Measurements from ENCODE around the gene CDX1. TPM values are rescaled to one million over a fixed set of nuclear protein-coding genes. Genes with fewer than 3 reads are reported as not detected.
A peak's percentile ranks its signal among the peaks of the same experiment; 100 is the strongest.

The CDX1 gene
- total RNA-seq, 4 donors from 2014 or later: 1.5 TPM; not detected in 3

DNA sequence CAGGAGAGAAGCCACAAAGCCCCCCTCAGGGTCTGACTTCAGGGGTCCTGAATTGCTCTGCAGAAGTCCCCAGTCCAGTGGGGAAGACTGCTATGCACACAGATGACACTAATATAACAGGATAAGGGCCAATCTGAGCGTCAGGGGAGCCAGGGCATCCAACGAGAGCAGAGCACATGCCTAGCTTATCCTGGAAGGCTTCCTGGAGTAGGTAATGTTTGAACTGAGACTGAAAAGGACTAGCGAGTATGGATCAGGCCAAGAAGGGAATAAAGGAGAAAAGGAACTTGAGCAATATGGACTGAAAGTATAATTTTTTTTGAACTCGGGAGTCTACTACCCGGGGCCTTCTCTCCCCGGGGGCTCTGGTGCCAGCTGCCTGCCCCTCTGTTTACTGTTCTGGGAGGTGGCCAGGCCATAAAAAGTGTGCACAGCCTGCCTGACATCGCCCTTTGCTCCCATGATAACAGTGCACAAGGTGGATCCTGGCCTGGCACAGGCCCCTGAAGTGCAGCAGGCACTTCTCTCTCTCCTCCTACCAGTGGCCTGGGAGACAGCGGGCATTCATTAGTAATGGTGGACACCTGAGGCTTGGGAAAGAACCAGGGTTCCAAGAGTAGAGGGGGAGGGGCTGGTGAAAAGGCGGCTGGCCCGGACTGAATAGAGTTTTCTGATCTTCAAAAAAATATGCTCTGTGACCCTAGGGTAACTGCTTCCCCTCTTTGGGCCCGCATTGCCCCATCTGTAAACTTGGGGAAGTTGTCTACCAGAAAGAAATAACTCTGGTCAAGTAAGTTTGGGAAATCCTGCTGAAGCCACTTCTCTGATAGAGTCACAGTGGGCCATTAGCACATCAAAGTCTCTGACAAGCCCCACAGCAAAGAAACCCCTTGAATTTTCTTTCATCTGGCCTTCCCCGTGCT, 18.7 kb downstream of the CDX1 start:
- in situ Hi-C loops (cut with MboI; ENCODE audit: low sequenced_read_pairs in 4 of 4) (no loop called here), intact Hi-C loops (cut with DNase I; ENCODE audit: low total_unique reads) (no loop called here)
- Histone ChIP-seq H3K27me3 (peaks cover 0 to 4% (median 0%) of the 10 kb centered on the region in 3 donors), H3K27ac (no peak overlapping the region), H3K4me3 (no peak overlapping the region), H3K4me1 (peaks cover 20 to 29% of the 10 kb centered on the region in 2 donors), H3K36me3 (no peaks in the 10 kb centered on the region), H3K9me3 (no peaks in the 10 kb centered on the region)
- TF ChIP-seq, protein P1, sequence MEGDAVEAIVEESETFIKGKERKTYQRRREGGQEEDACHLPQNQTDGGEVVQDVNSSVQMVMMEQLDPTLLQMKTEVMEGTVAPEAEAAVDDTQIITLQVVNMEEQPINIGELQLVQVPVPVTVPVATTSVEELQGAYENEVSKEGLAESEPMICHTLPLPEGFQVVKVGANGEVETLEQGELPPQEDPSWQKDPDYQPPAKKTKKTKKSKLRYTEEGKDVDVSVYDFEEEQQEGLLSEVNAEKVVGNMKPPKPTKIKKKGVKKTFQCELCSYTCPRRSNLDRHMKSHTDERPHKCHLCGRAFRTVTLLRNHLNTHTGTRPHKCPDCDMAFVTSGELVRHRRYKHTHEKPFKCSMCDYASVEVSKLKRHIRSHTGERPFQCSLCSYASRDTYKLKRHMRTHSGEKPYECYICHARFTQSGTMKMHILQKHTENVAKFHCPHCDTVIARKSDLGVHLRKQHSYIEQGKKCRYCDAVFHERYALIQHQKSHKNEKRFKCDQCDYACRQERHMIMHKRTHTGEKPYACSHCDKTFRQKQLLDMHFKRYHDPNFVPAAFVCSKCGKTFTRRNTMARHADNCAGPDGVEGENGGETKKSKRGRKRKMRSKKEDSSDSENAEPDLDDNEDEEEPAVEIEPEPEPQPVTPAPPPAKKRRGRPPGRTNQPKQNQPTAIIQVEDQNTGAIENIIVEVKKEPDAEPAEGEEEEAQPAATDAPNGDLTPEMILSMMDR (IDR thresholded peaks at IDR 0.05 in 4 of 5, conservative IDR thresholded peaks at IDR 0.05 in 1 of 5): no peak
- TF ChIP-seq POLR2A (IDR thresholded peaks at IDR 0.05): no peak
- no peak for DNase-seq
- no peak for ATAC-seq

DNA sequence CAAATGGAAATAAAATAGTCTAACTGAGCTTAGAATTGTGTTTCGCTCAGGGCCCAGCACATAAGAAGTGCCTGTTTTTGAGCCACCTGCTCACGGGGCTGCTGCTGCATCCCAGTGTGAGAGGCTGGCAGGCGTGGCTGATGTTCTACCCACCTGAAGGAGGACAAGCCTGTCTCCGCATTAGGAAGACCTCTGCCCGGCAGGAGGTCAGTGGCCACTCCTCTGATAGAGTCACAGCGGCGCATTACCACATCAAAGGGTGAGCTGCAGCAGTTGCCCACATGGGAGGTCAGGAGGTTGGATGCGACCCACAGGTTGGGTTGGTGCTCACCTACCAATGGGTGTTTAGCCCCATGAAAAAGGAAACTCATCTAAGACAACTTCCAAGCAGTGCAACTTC, 19.6 kb downstream of the CDX1 start:
- in situ Hi-C loops (cut with MboI; ENCODE audit: low sequenced_read_pairs in 4 of 4): no loop called here

DNA sequence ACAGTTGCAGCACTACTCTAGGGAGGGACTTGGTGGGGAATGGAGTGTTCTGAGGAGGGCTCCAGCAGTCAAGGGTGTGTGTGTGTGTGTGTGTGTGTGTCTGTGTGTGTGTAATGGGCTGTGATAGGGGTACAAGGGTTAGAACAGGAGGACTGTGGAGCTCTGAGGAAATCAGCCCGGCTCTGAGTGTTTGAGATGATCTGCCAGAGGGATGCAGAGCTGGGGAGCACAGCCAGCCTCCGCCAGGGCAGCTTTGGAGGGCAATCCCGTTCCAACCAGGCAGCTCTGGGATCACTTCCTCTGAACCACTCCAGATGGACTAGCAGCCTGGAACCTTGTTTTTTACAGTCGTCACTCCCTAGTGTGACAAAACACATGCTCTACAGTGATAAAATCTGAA, 20.3 kb downstream of the CDX1 start:
- ATAC-seq: no peak
- intact Hi-C loops (cut with DNase I; ENCODE audit: low total_unique reads) (no loop called here), in situ Hi-C loops (cut with MboI; ENCODE audit: low sequenced_read_pairs in 4 of 4) (no loop called here)
- Histone ChIP-seq H3K4me3 (no peak overlapping the region), H3K27ac (no peak overlapping the region), H3K36me3 (no peaks in the 10 kb centered on the region), H3K27me3 (peaks cover 0 to 4% (median 0%) of the 10 kb centered on the region in 3 donors), H3K9me3 (no peaks in the 10 kb centered on the region), H3K4me1 (peaks cover 7 to 15% of the 10 kb centered on the region in 2 donors)
- TF ChIP-seq, protein P1 (IDR thresholded peaks at IDR 0.05 in 4 of 5, conservative IDR thresholded peaks at IDR 0.05 in 1 of 5): no peak
- TF ChIP-seq POLR2A (IDR thresholded peaks at IDR 0.05): no peak
- no peak for DNase-seq

More for the DNA sequence above, 19.6 kb downstream of the CDX1 start:
- H3K9me3 ChIP-seq: no peaks in the 10 kb centered on the region
- DNase-seq (no peak), ATAC-seq (no peak)
- no peak overlapping the region for H3K27ac ChIP-seq
- peaks cover 0 to 4% (median 0%) of the 10 kb centered on the region in 3 donors for H3K27me3 ChIP-seq
- H3K4me1 ChIP-seq: peaks cover 12 to 21% of the 10 kb centered on the region in 2 donors
- intact Hi-C loops (cut with DNase I; ENCODE audit: low total_unique reads): no loop called here
- no peaks in the 10 kb centered on the region for H3K36me3 ChIP-seq
- H3K4me3 ChIP-seq: no peak overlapping the region
- no peak for TF ChIP-seq POLR2A (IDR thresholded peaks at IDR 0.05)
- TF ChIP-seq, protein P1 (IDR thresholded peaks at IDR 0.05 in 4 of 5, conservative IDR thresholded peaks at IDR 0.05 in 1 of 5): no peak

DNA sequence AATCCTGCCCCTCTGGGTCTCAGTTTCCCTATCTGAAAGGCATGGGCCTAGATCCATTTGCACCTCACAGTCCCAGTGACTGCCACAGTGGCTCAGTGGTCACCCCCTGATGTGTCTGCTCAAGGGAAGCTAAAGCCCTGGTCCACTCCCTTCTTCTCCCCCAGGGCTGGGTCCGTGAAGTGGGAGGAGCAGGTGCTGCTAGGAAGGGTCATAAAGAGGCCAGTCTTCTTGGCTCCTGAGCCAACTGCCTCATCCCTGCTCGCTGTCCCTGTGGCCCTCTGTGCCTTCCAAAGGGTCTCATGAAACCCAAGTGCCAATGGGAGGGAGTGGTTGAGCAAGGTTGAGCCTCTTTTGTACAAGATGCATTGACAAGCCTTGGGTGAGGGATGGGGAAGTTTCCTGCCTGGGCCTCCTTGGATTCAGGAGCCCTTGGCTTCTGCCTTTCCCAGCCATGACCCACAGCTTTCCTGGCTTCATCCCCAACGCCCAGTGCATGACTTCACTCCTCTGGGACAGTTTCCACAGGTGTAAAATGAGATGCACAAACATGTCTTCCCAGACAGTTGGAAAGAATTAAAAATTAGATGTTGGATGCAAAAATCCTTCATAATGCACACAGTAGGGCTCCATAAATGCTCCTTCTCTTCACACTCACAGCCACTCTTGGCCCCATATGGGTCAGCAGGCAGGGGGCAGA, 21.7 kb downstream of the CDX1 start:
- DNase-seq (peak; percentile 65 to 77), ATAC-seq (peak; percentile 95 to 98)
- no peak overlapping the region for H3K4me3 ChIP-seq
- no peaks in the 10 kb centered on the region for H3K9me3 ChIP-seq
- no peaks in the 10 kb centered on the region for H3K36me3 ChIP-seq
- H3K27me3 ChIP-seq: peaks cover 0 to 4% (median 0%) of the 10 kb centered on the region in 3 donors
- intact Hi-C loops (cut with DNase I; ENCODE audit: low total_unique reads): no loop called here
- in situ Hi-C loops (cut with MboI; ENCODE audit: low sequenced_read_pairs in 4 of 4): no loop called here
- H3K27ac ChIP-seq: peak overlapping the region; percentile 35 to 58 (median 49)
- no peak for TF ChIP-seq POLR2A (IDR thresholded peaks at IDR 0.05)
- TF ChIP-seq, protein P1 (IDR thresholded peaks at IDR 0.05 in 4 of 5, conservative IDR thresholded peaks at IDR 0.05 in 1 of 5): no peak
- peaks cover 7 to 15% of the 10 kb centered on the region in 2 donors for H3K4me1 ChIP-seq
